Activated CD4-positive, CD25-positive, alpha-beta regulatory T cell treated with anti-CD3 and anti-CD28 coated beads, Interleukin-2, amount 50 U/mL, for 16 hours (primary cell): Measurements from ENCODE around the gene CCDC192.

ENCODE experiments used
- DNase-seq: peaks from one replicate; pipeline ENCODE4 v3.0.0-alpha.2; 2020; ENCODE audit warnings: low read depth, low spot score

Gene CCDC192

GRCh38 chr5:127884416-127884815, 181.2 kb downstream of the CCDC192 start:
- no peak for DNase-seq

GRCh38 chr5:127885176-127885575, 182.0 kb downstream of the CCDC192 start:
- DNase-seq, result no peak

DNA sequence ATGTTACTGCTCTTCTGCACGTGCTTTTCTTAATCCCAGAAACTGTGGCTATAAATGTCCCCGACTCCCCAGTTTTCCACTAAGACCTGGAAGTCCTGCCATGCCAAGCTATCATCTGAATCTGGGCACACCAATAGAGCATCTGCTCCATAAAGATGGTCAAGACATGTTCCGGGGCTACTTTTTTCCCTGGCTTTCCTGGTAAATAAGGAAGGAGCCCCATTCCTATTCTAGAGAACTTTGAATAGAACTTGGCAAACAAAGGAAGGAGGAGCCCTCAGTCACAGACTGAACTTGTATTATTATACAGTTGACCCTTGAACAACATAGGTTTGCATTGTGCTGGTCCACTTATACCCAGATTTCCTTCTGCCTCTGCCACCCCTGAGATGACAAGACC, 182.9 kb downstream of the CCDC192 start:
- no peak for DNase-seq

GRCh38 chr5:127887282-127887681, 184.1 kb downstream of the CCDC192 start:
- no peak for DNase-seq

GRCh38 chr5:127891942-127892341, 188.8 kb downstream of the CCDC192 start:
- DNase-seq, result no peak

- no peak for DNase-seq
Observed at GRCh38 chr5:127892467-127893207, 189.4 kb downstream of the CCDC192 start.

- no peak for DNase-seq
Observed at GRCh38 chr5:127893232-127893631, 190.0 kb downstream of the CCDC192 start.

DNA sequence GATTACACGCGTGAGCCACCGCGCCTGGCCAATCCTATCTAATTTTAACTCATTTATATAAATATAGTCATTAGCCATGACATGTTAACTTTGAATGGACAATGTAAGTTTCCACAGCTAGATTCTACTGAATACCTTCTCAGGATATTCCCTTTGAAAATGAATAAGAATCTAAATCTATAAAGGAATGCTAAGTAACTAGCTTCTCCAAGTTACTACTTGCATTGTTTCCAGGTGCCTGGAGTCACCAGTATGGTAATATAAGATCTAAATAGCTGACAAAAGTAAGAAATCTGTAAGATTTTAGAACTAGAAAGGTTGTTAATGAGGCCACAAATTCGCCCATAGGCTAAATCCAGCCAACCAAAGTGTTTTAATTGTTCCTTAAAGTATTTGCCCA, 191.3 kb downstream of the CCDC192 start:
- DNase-seq, result no peak

DNA sequence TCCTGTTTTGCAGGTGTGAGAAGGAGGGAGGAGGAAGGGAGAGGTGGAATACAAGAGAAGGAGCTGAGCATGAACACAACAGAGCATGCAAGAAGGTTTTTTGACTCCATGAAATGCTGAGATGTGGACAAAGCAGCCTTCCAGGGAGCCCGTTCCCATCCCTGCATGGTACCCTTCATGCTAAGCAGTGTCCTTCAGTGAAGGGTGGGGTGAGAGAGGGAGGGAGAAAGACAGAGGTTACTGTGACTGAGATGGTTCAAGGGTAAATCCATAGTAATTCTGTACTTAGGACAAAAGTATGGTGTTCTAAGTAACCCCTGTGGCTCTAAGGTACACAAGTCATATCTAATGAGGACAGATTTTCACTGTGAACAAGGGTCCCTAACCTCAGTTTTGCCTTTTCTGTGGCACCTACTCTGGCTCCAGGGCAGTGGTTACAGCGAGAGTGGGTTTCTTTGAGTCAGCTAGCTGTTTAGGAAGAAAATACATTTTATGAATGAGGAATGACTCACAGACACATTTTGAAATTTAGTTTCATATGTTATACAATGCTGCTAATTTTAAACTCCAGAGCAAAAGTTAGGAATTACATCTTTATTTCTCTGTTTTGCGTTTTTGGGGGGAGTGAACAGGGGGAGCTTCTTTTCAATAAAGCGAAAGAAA, 195.5 kb downstream of the CCDC192 start:
- DNase-seq, result no peak

- no peak for DNase-seq
Observed at GRCh38 chr5:127899214-127899610, 196.0 kb downstream of the CCDC192 start.

DNA sequence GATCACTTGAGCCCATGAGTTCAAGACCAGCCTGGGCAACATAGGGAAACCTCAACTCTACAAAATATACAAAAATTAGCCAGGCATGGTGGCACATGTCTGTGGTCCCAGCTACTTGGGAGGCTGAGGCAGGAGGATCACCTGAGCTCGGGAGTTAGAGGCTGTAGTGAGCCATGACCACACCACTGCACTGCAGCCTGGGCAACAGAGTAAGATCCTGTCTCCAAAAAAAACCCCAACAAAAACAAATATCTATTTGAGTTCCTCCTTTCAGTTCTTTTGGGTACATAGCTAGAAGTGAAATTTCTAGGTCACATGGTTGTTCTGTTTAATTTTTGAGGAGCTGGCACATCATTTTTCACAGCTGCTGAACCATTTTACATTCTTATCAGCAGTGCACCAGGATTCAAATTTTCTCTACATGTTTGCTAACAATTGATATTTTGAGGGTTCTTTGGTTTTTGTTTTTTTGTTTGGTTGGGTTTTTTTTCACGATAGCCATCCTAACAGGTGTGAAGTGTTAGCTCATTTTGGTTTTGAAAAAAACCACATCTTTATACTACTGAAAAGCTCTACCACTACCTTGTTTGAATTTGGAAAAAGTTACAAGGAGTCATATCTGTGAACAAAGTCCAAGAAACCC, 203.5 kb downstream of the CCDC192 start:
- no peak for DNase-seq

DNA sequence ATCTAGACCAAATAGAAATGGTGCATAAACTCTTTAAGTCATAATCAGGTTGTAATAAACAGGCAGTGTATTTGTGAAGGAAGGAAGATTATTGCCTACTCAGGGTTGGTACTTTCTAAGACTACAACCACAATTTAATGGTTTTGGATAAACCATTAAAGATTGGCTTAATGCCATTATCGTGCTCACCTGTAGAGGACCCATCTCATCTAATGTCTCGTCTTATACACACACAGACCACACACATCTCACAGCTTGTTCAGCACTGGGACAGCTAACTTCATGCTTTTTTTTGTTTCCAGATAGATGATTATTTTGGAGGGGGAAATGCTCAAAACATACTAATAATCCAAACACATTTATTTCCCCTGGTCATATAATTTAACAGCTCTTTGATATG, 204.7 kb downstream of the CCDC192 start:
- DNase-seq, result no peak

DNA sequence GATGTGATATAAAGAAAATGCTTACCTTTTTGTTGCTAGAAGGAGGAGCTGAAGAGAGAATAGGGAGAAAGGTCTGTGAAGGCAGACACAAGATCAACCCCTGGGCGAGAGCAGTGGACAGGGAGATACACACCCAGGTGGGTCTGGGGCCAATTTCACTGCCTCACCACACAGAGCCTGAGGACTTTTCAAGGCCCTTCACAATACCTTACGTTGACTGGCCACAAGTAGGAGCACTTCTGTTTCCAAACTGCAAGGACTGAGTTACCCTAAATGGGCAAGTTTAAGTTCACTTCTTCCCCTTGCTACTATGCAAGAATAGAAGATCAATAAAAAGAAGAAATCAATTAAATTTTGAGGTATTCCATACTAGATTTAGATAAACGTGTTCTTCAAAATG, 205.9 kb downstream of the CCDC192 start:
- no peak for DNase-seq

GRCh38 chr5:127909821-127910220, 206.6 kb downstream of the CCDC192 start:
- no peak for DNase-seq

DNA sequence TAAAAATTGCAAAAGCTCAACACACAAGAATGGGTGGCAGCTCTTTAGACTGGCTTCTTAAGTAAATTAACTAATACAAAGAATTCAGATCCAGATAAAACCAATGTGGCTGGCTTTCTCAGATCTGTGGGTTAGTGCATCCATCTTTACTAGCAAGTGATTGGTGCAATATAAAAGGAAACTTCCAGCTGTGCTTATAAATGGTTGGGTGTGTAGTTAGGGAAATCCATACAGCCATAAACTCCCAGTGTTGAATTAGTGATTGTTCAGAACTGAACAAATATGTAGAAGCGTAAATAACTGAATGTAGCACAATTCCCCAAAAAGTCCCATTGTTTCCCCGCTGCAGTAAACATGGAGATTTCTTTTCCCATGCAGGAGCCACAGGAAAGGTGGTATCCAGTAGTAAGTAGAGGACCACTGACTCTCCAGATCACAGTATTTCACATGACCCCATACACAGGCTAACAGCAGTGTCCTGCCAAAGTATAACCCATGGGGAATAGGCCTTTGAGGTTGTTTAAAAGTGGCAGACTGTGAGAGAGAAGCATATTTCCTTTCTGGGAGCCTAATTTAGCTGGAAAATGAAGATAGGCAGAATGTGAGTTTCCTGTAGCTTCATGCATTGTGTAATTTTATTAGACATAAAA, 207.2 kb downstream of the CCDC192 start:
- DNase-seq, result no peak

DNA sequence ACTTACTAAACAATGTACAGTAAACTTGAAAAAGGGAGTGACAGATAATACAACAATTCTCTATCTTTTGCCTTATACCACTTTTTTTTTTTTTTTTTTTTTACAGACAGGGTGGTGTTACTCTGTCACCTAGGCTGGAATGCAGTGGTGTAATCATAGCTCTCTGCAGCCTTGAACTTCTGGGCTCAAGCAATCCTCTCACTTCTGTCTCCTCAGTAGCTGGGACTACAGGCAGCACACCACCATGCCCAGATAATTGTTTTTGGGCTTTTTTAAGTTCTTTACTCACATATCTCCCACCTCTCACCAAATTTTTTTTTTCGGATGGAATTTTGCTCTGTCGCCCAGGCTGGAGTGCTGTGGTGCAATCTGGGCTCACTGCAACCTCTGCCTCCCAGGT, 208.4 kb downstream of the CCDC192 start:
- no peak for DNase-seq

- DNase-seq, result no peak
Observed at GRCh38 chr5:127912411-127912810, 209.2 kb downstream of the CCDC192 start.

GRCh38 chr5:127916885-127917573, 213.8 kb downstream of the CCDC192 start:
- no peak for DNase-seq

DNA sequence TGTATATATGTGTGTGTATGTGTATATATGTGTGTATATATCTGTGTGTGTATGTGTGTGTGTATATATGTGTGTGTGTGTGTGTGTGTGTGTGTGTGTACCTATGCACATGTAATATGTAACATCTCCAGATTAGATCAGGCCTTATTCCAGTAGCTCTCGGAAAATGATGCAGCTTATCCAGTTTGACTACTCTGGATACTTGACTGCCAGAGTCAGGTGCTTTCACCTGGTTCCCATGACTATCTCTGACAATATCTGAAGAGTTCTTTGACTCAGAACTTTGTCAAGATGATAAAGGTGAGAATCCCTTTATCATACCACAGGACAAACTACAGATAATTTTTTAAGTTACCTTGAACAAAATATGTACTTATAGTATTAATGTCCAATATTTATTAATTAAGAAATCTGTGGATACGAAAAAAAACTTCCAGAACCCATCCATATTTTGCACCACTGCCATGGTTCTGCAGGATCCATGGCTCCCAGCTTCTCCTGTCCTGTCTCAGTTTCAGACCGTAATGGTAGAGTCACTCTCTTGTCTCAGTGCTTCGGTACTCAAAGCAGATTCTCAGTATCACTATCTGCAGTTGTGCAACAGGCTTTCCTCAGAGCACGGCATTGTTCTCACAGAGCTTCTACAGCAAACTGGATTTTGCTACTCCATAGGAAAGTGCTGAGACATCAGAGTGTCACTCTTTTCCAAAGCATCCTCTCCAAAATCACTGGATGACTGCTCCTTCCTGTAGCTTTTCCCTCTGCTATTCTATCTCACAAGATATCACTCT, 216.0 kb downstream of the CCDC192 start:
- DNase-seq, result no peak

- no peak for DNase-seq
Observed at GRCh38 chr5:127919818-127920217, 216.6 kb downstream of the CCDC192 start.

DNA sequence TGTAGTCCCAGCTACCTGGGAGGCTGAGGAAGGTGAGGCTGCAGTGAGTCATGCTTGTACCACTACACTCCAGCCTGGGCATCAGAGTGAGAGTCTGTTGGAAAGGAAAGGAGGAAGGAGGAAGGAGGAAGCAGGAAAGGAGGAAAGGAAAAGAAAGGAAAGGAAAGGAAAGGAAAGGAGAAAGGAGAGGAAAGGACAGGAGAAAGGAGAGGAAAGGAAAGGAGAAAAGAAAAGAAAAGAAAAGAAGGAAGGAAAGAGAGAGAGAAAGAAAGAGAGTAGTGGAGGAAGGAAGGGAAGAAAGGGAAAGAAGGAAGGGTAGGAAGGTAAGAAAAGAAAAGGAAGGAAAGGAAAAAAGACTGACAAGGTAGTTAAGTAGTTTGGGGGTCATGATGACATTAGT, 217.7 kb downstream of the CCDC192 start:
- DNase-seq, result no peak
